Measurements from ENCODE around the gene ZNF550. TPM values are rescaled to one million over a fixed set of nuclear protein-coding genes. Genes with fewer than 3 reads are reported as not detected.

ZNF550 gene
- total RNA-seq, 1 experiment from 2014 or later: 18.2 TPM

- Histone ChIP-seq H3K27ac (no peak overlapping the region), H2AFZ (no peak overlapping the region), H3F3A (ENCODE audit: insufficient read depth, low read depth) (no peaks in the 10 kb centered on the region), H3K9me2 (ENCODE audit: insufficient read depth) (no peaks in the 10 kb centered on the region), H3K36me3 (ENCODE audit: low read depth) (no peaks in the 10 kb centered on the region), H3K4me1 (replicated peaks; ENCODE audit: insufficient read depth) (peaks cover 4% of the 10 kb centered on the region; the same call in 1 of the 2 replicates), H3K27me3 (ENCODE audit: insufficient read depth, low read depth) (0 out of 2 replicates have a peak, but pooled peaks cover 3% of the 10 kb centered on the region), H3K4me3 (no peak overlapping the region), H3K79me2 (ENCODE audit: low read depth) (peaks cover 4% of the 10 kb centered on the region; the same call in 1 of the 2 replicates), H3K9me3 (ENCODE audit: insufficient read depth, low read depth) (peaks cover 16% of the 10 kb centered on the region), H3K4me2 (no peak overlapping the region), H4K20me1 (ENCODE audit: insufficient read depth) (no peaks in the 10 kb centered on the region)
- ChIA-PET CTCF (no interaction called here), POLR2A (ENCODE audit: unreplicated experiment) (no interaction called here)
- no peak for DNase-seq
- intact Hi-C loops (cut with micrococcal nuclease; ENCODE audit: unreplicated experiment): no loop called here
- no peak for TF ChIP-seq CTCF (conservative IDR thresholded peaks at IDR 0.05)
- no peak for TF ChIP-seq EZH2 (IDR thresholded peaks at IDR 0.05; ENCODE audit: low read depth)
- no TSS peak for BruUV-seq (replicated peaks)
These were observed 23.4 kb upstream of the ZNF550 start for GRCh38 chr19:57583104-57583520.

GRCh38 chr19:57578487-57579205, 19.0 kb upstream of the ZNF550 start, which contains the start of gene ZNF416:
TSS of gene ZNF416 (minus strand) at chr19:57578911. CDS start at chr19:57578704, 207 bp downstream.
- Histone ChIP-seq H3K9me2 (ENCODE audit: insufficient read depth) (no peaks in the 10 kb centered on the region), H3F3A (ENCODE audit: insufficient read depth, low read depth) (no peaks in the 10 kb centered on the region), H2AFZ (peak within 1 kb of the TSS; percentile 97), H4K20me1 (ENCODE audit: insufficient read depth) (no peaks in the 10 kb centered on the region), H3K9me3 (ENCODE audit: insufficient read depth, low read depth) (peaks cover 47% of the 10 kb centered on the region), H3K4me3 (peak within 1 kb of the TSS; percentile 75), H3K4me2 (peak within 1 kb of the TSS; percentile 87), H3K4me1 (replicated peaks; ENCODE audit: insufficient read depth) (peaks cover 10% of the 10 kb centered on the region), H3K27ac (no peak within 1 kb of the TSS), H3K79me2 (ENCODE audit: low read depth) (peaks cover 14% of the 10 kb centered on the region), H3K27me3 (ENCODE audit: insufficient read depth, low read depth) (0 out of 2 replicates have a peak, but pooled peaks cover 3% of the 10 kb centered on the region), H3K36me3 (ENCODE audit: low read depth) (peaks cover 44% of the 10 kb centered on the region)
- no TSS peak for BruUV-seq (replicated peaks)
- no peak for TF ChIP-seq EZH2 (IDR thresholded peaks at IDR 0.05; ENCODE audit: low read depth)
- POLR2A ChIA-PET (ENCODE audit: unreplicated experiment): interaction anchor here (0.6 kb wide), 1 partner anchor 228 kb away, joined by 3 read pairs; the partner anchor contains the start of gene ZNF304
- CTCF ChIA-PET: interaction anchor here (1.1 kb wide), 1 partner anchor 103 kb away, joined by 3 read pairs; the partner anchor contains the start of gene ZNF551
- intact Hi-C loops (cut with micrococcal nuclease; ENCODE audit: unreplicated experiment): loop anchor here (1.0 to 5.0 kb wide), 5 partner anchors 18 to 338 kb away; partner anchors contain the start of genes ZNF17, ZNF417, ZNF551 and ZNF772
- peak; percentile 97 for DNase-seq

- no peak for TF ChIP-seq EZH2 (IDR thresholded peaks at IDR 0.05; ENCODE audit: low read depth)
- no peak for TF ChIP-seq CTCF (conservative IDR thresholded peaks at IDR 0.05)
- no peaks in the 10 kb centered on the region for H4K20me1 ChIP-seq (ENCODE audit: insufficient read depth)
- peaks cover 14% of the 10 kb centered on the region for H3K79me2 ChIP-seq (ENCODE audit: low read depth)
- H3K9me2 ChIP-seq (ENCODE audit: insufficient read depth): no peaks in the 10 kb centered on the region
- ChIA-PET POLR2A (ENCODE audit: unreplicated experiment) (no interaction called here), CTCF (no interaction called here)
- H3K27ac ChIP-seq: no peak overlapping the region
- DNase-seq: no peak
- no peak overlapping the region for H3K4me2 ChIP-seq
- no peaks in the 10 kb centered on the region; the same call in 1 of the 2 replicates for H3F3A ChIP-seq (ENCODE audit: insufficient read depth, low read depth)
- H3K4me3 ChIP-seq: peak overlapping the region; percentile 75; the same call in 1 of the 2 replicates
- BruUV-seq (replicated peaks): no TSS peak
- H3K27me3 ChIP-seq (ENCODE audit: insufficient read depth, low read depth): 0 out of 2 replicates have a peak, but pooled peaks cover 3% of the 10 kb centered on the region
- H3K4me1 ChIP-seq (replicated peaks; ENCODE audit: insufficient read depth): peaks cover 10% of the 10 kb centered on the region
- H3K9me3 ChIP-seq (ENCODE audit: insufficient read depth, low read depth): peaks cover 67% of the 10 kb centered on the region
- H2AFZ ChIP-seq: no peak overlapping the region
- intact Hi-C loops (cut with micrococcal nuclease; ENCODE audit: unreplicated experiment): loop anchor here (5.0 kb wide), 1 partner anchor 99 kb away; the partner anchor contains the start of gene ZNF772
- H3K36me3 ChIP-seq (ENCODE audit: low read depth): peaks cover 61% of the 10 kb centered on the region
These were observed 17.0 kb upstream of the ZNF550 start for GRCh38 chr19:57576661-57577060.
